ENCODE measurements around the gene SGK2. TPM values are rescaled to one million over a fixed set of nuclear protein-coding genes. Genes with fewer than 3 reads are reported as not detected.

SGK2 gene
- total and polyA plus RNA-seq, 2 of the 13 experiments (the other 11 are each of a cell fraction or from before 2014, with no cell fraction given) = 6.2 to 29.4 TPM

DNA sequence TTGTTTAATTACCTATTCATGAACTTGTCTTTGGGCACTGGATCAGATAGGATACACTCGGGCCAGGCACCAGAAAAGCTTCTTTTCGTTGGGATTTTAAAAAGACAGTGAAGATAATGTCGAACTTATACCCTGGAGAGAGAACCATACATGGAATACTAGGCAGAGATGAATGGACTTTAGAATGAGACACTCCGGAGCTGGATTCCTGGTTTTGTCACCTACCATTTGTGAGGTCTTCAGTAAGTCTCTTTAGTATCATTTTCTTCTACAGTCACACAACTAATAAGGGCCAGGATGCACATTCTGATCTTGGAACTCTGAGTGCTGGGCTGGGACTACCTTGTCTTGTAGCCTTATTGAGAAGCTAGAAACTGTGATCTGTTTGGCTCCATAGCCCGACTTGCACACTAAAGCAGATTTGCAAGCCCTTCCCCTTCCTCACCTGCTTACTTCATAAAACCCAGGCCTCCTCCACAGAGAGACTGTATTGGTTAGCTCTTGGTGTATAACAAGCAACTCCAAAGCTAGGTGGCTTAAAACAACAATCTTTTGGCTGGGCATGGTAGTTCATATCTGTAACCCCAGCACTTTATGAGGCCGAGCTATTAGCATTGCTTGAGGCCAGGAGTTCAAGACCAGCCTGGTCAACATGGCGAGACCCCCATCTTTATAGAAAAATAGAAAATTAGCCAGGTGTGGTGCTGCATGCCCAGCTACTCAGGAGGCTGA, 24.5 kb downstream of the SGK2 start (continued):
- TF ChIP-seq, protein P1, sequence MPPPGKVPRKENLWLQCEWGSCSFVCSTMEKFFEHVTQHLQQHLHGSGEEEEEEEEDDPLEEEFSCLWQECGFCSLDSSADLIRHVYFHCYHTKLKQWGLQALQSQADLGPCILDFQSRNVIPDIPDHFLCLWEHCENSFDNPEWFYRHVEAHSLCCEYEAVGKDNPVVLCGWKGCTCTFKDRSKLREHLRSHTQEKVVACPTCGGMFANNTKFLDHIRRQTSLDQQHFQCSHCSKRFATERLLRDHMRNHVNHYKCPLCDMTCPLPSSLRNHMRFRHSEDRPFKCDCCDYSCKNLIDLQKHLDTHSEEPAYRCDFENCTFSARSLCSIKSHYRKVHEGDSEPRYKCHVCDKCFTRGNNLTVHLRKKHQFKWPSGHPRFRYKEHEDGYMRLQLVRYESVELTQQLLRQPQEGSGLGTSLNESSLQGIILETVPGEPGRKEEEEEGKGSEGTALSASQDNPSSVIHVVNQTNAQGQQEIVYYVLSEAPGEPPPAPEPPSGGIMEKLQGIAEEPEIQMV (CRISPR knock-in tag; IDR thresholded peaks at IDR 0.05; ENCODE audit: low read depth) = 0 out of 2 replicates have a peak, but pooled peaks have one; percentile 25
- TF ChIP-seq HNF4G (IDR thresholded peaks at IDR 0.05; ENCODE audit: borderline replicate concordance, low read depth, low read length) = 0 out of 2 replicates have a peak, but pooled peaks have one; percentile 21
- no peak for TF ChIP-seq HNF4G (CRISPR knock-in tag; IDR thresholded peaks at IDR 0.05; ENCODE audit: borderline replicate concordance, low read depth)
- no peak for TF ChIP-seq TOE1 (CRISPR knock-in tag; IDR thresholded peaks at IDR 0.05)
- TF ChIP-seq, protein P2, sequence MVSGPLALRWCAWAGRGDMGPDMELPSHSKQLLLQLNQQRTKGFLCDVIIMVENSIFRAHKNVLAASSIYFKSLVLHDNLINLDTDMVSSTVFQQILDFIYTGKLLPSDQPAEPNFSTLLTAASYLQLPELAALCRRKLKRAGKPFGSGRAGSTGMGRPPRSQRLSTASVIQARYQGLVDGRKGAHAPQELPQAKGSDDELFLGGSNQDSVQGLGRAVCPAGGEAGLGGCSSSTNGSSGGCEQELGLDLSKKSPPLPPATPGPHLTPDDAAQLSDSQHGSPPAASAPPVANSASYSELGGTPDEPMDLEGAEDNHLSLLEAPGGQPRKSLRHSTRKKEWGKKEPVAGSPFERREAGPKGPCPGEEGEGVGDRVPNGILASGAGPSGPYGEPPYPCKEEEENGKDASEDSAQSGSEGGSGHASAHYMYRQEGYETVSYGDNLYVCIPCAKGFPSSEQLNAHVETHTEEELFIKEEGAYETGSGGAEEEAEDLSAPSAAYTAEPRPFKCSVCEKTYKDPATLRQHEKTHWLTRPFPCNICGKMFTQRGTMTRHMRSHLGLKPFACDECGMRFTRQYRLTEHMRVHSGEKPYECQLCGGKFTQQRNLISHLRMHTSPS (CRISPR knock-in tag; IDR thresholded peaks at IDR 0.05; ENCODE audit: low read depth) = no peak
- peak; percentile 41; the same call in 1 of the 2 replicates for TF ChIP-seq MEIS1 (CRISPR knock-in tag; IDR thresholded peaks at IDR 0.05; ENCODE audit: borderline replicate concordance)
- TF ChIP-seq ZNF264 (CRISPR knock-in tag; IDR thresholded peaks at IDR 0.05) = no peak
- TF ChIP-seq TBX2 (CRISPR knock-in tag; IDR thresholded peaks at IDR 0.05; ENCODE audit: borderline replicate concordance) = 0 out of 2 replicates have a peak, but pooled peaks have one; percentile 3

All from HepG2 (cell line).